ENCODE data around the gene CACYBP. TPM values are rescaled to one million over a fixed set of nuclear protein-coding genes. Genes with fewer than 3 reads are reported as not detected.
A peak's percentile ranks its signal among the peaks of the same experiment; 100 is the strongest.
"Not testable (repeated sequence)": the region's sequence is repeated elsewhere in the genome, so short reads cannot be mapped to it uniquely, and the experiment has no call there.

The CACYBP gene
- total RNA-seq, 2 experiments from 2014 or later: 343 to 473 TPM

GRCh38 chr1:175023043-175023921 lies 23.5 kb downstream of the CACYBP start, which contains the start of gene MRPS14:
Gene MRPS14 (minus strand): TSS chr1:175023425. CDS start chr1:175023408, 17 bp downstream.
- Histone ChIP-seq H3K9me2 (ENCODE audit: insufficient read depth, low read length) (no peaks in the 10 kb centered on the region), H3K27ac (ENCODE audit: low read depth, low read length, poor library complexity, severe bottlenecking) (peak within 1 kb of the TSS; percentile 64), H3K79me2 (ENCODE audit: insufficient read depth, low read depth, low read length) (peaks cover 34% of the 10 kb centered on the region), H4K20me1 (ENCODE audit: insufficient read depth, low read length) (no peaks in the 10 kb centered on the region), H2AFZ (ENCODE audit: low read length) (peak within 1 kb of the TSS; percentile 98), H3K9me3 (ENCODE audit: low read length) (no peaks in the 10 kb centered on the region), H3K4me1 (ENCODE audit: insufficient read depth, low read length, poor library complexity, severe bottlenecking) (peaks cover 18% of the 10 kb centered on the region), H3K36me3 (ENCODE audit: insufficient read depth, low read length) (peaks cover 10% of the 10 kb centered on the region; the same call in 1 of the 2 replicates), H3K4me3 (ENCODE audit: low read depth, low read length, poor library complexity, severe bottlenecking) (peak within 1 kb of the TSS; percentile 96), H3K4me2 (ENCODE audit: low read length) (peak within 1 kb of the TSS; percentile 89)
- intact Hi-C loops (cut with micrococcal nuclease; ENCODE audit: unreplicated experiment): loop anchor here (2.0 to 10.0 kb wide), 2 partner anchors 22 to 1182 kb away; partner anchors contain the start of gene COP1
- POLR2A ChIA-PET: interaction anchor here (0.5 to 2.2 kb wide), 17 partner anchors 9 to 1155 kb away, joined by 3 to 27 read pairs (median 3); partner anchors contain the start of genes CACYBP, GAS5 and ZBTB37
- DNase-seq (ENCODE audit: low spot score): peak; percentile 99
- BruUV-seq (replicated peaks): TSS peak; percentile 84
- TF ChIP-seq, protein P1, sequence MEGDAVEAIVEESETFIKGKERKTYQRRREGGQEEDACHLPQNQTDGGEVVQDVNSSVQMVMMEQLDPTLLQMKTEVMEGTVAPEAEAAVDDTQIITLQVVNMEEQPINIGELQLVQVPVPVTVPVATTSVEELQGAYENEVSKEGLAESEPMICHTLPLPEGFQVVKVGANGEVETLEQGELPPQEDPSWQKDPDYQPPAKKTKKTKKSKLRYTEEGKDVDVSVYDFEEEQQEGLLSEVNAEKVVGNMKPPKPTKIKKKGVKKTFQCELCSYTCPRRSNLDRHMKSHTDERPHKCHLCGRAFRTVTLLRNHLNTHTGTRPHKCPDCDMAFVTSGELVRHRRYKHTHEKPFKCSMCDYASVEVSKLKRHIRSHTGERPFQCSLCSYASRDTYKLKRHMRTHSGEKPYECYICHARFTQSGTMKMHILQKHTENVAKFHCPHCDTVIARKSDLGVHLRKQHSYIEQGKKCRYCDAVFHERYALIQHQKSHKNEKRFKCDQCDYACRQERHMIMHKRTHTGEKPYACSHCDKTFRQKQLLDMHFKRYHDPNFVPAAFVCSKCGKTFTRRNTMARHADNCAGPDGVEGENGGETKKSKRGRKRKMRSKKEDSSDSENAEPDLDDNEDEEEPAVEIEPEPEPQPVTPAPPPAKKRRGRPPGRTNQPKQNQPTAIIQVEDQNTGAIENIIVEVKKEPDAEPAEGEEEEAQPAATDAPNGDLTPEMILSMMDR (conservative IDR thresholded peaks at IDR 0.05; ENCODE audit: low read length): no peak
- TF ChIP-seq EZH2phosphoT487 (IDR thresholded peaks at IDR 0.05; ENCODE audit: borderline replicate concordance, low read depth, low read length): no peak
- CTCF ChIA-PET (ENCODE audit: unreplicated experiment): interaction anchor here (0.6 to 1.6 kb wide), 5 partner anchors 22 to 346 kb away, joined by 3 to 5 read pairs (median 3); no protein-coding TSS in a partner anchor

- intact Hi-C loops (cut with micrococcal nuclease; ENCODE audit: unreplicated experiment): loop anchor here (2.0 to 10.0 kb wide), 2 partner anchors 23 to 1181 kb away; partner anchors contain the start of gene COP1
- not testable (repeated sequence) for H3K9me2 ChIP-seq (ENCODE audit: insufficient read depth, low read length); DNase-seq (ENCODE audit: low spot score); H3K9me3 ChIP-seq (ENCODE audit: low read length); H4K20me1 ChIP-seq (ENCODE audit: insufficient read depth, low read length); H3K36me3 ChIP-seq (ENCODE audit: insufficient read depth, low read length)
- POLR2A ChIA-PET: interaction anchor here (0.5 to 2.2 kb wide), 9 partner anchors 10 to 649 kb away, joined by 3 to 27 read pairs (median 3); partner anchors contain the start of gene CACYBP
- peaks cover 34% of the 10 kb centered on the region for H3K79me2 ChIP-seq (ENCODE audit: insufficient read depth, low read depth, low read length)
- BruUV-seq (replicated peaks): TSS peak; percentile 99
- H2AFZ ChIP-seq (ENCODE audit: low read length): peak overlapping the region; percentile 98
- H3K4me1 ChIP-seq (ENCODE audit: insufficient read depth, low read length, poor library complexity, severe bottlenecking): peaks cover 18% of the 10 kb centered on the region
- H3K4me3 ChIP-seq (ENCODE audit: low read depth, low read length, poor library complexity, severe bottlenecking): peak overlapping the region; percentile 96
- H3K27ac ChIP-seq (ENCODE audit: low read depth, low read length, poor library complexity, severe bottlenecking): peak overlapping the region; percentile 64
- H3K4me2 ChIP-seq (ENCODE audit: low read length): peak overlapping the region; percentile 89
- CTCF ChIA-PET (ENCODE audit: unreplicated experiment): interaction anchor here (0.9 to 1.6 kb wide), 4 partner anchors 23 to 121 kb away, joined by 3 to 5 read pairs (median 3); no protein-coding TSS in a partner anchor
Observed at GRCh38 chr1:175023922-175024242, 24.1 kb downstream of the CACYBP start.

- intact Hi-C loops (cut with micrococcal nuclease; ENCODE audit: unreplicated experiment): loop anchor here (5.0 to 10.0 kb wide), 2 partner anchors 313 to 1180 kb away; partner anchors contain the start of gene COP1
- Histone ChIP-seq H3K9me2 (ENCODE audit: insufficient read depth, low read length) (no peaks in the 10 kb centered on the region), H3K36me3 (ENCODE audit: insufficient read depth, low read length) (peaks cover 3% of the 10 kb centered on the region; the same call in 1 of the 2 replicates), H3K9me3 (ENCODE audit: low read length) (no peaks in the 10 kb centered on the region), H3K79me2 (ENCODE audit: insufficient read depth, low read depth, low read length) (peaks cover 28% of the 10 kb centered on the region), H3K4me1 (ENCODE audit: insufficient read depth, low read length, poor library complexity, severe bottlenecking) (peaks cover 25% of the 10 kb centered on the region), H3K4me2 (ENCODE audit: low read length) (no peak overlapping the region), H3K27ac (ENCODE audit: low read depth, low read length, poor library complexity, severe bottlenecking) (no peak overlapping the region), H4K20me1 (ENCODE audit: insufficient read depth, low read length) (no peaks in the 10 kb centered on the region), H2AFZ (ENCODE audit: low read length) (no peak overlapping the region), H3K4me3 (ENCODE audit: low read depth, low read length, poor library complexity, severe bottlenecking) (no peak overlapping the region)
- ChIA-PET CTCF (ENCODE audit: unreplicated experiment) (no interaction called here), POLR2A (interaction anchor here (0.8 kb wide), 1 partner anchor 267 kb away, joined by 4 read pairs; no protein-coding TSS in a partner anchor)
- no peak for DNase-seq (ENCODE audit: low spot score)
- BruUV-seq (replicated peaks): no TSS peak
- TF ChIP-seq, protein P1 (conservative IDR thresholded peaks at IDR 0.05; ENCODE audit: low read length): no peak
- TF ChIP-seq EZH2phosphoT487 (IDR thresholded peaks at IDR 0.05; ENCODE audit: borderline replicate concordance, low read depth, low read length): no peak
Observed at GRCh38 chr1:175024773-175025172, 25.0 kb downstream of the CACYBP start.

Measured in OCI-LY7 (cell line).